ENCODE results near the gene RPS6KA1.

- TF ChIP-seq ZNF224 (CRISPR knock-in tag; IDR thresholded peaks at IDR 0.05) (no peak), HMG20B (CRISPR knock-in tag; IDR thresholded peaks at IDR 0.05) (no peak), SMAD3 (CRISPR knock-in tag; conservative IDR thresholded peaks at IDR 0.05) (no peak), ZBTB5 (IDR thresholded peaks at IDR 0.05) (no peak), CTBP1 (IDR thresholded peaks at IDR 0.05; ENCODE audit: borderline replicate concordance) (no peak), TCF3 (CRISPR knock-in tag; IDR thresholded peaks at IDR 0.05) (no peak), POLR3A (IDR thresholded peaks at IDR 0.05; ENCODE audit: borderline replicate concordance, extremely low read depth, insufficient read depth, insufficient read length) (no peak), PTBP1 (IDR thresholded peaks at IDR 0.05; ENCODE audit: low read depth, low read length) (no peak), TOE1 (IDR thresholded peaks at IDR 0.05; ENCODE audit: borderline replicate concordance) (no peak), TOE1 (CRISPR knock-in tag; IDR thresholded peaks at IDR 0.05; ENCODE audit: borderline replicate concordance, low read depth) (no peak), TCF7L2 (IDR thresholded peaks at IDR 0.05; ENCODE audit: low read depth, low read length) (no peak)
- TF ChIP-seq, protein P1, sequence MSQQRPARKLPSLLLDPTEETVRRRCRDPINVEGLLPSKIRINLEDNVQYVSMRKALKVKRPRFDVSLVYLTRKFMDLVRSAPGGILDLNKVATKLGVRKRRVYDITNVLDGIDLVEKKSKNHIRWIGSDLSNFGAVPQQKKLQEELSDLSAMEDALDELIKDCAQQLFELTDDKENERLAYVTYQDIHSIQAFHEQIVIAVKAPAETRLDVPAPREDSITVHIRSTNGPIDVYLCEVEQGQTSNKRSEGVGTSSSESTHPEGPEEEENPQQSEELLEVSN (IDR thresholded peaks at IDR 0.05; ENCODE audit: borderline replicate concordance in 1 of 2, extremely low read depth in 1 of 2, insufficient read depth in 1 of 2, insufficient read length in 1 of 2, low read depth in 1 of 2, low read length in 1 of 2, poor library complexity in 1 of 2, severe bottlenecking in 1 of 2), result no peak
- TF ChIP-seq, protein P2, sequence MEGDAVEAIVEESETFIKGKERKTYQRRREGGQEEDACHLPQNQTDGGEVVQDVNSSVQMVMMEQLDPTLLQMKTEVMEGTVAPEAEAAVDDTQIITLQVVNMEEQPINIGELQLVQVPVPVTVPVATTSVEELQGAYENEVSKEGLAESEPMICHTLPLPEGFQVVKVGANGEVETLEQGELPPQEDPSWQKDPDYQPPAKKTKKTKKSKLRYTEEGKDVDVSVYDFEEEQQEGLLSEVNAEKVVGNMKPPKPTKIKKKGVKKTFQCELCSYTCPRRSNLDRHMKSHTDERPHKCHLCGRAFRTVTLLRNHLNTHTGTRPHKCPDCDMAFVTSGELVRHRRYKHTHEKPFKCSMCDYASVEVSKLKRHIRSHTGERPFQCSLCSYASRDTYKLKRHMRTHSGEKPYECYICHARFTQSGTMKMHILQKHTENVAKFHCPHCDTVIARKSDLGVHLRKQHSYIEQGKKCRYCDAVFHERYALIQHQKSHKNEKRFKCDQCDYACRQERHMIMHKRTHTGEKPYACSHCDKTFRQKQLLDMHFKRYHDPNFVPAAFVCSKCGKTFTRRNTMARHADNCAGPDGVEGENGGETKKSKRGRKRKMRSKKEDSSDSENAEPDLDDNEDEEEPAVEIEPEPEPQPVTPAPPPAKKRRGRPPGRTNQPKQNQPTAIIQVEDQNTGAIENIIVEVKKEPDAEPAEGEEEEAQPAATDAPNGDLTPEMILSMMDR (IDR thresholded peaks at IDR 0.05 in 2 of 3, conservative IDR thresholded peaks at IDR 0.05 in 1 of 3; ENCODE audit: insufficient read depth in 2 of 3, low read depth in 1 of 3, low read length in 3 of 3), result no peak
- TF ChIP-seq, protein P3, sequence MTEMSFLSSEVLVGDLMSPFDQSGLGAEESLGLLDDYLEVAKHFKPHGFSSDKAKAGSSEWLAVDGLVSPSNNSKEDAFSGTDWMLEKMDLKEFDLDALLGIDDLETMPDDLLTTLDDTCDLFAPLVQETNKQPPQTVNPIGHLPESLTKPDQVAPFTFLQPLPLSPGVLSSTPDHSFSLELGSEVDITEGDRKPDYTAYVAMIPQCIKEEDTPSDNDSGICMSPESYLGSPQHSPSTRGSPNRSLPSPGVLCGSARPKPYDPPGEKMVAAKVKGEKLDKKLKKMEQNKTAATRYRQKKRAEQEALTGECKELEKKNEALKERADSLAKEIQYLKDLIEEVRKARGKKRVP (CRISPR knock-in tag; IDR thresholded peaks at IDR 0.05), result no peak
These were observed 25.2 kb downstream of the RPS6KA1 start for GRCh38 chr1:26554781-26555180.
